Liver (tissue), 9 donors: ENCODE measurements around the gene EYA3. TPM values are rescaled to one million over a fixed set of nuclear protein-coding genes. Genes with fewer than 3 reads are reported as not detected.

ENCODE experiments used
- DNase-seq: peaks from one replicate; pipeline ENCODE4 v3.0.0-alpha.2; 2017; ENCODE audit warnings: low spot score
- H3K27ac ChIP-seq, 2 donors: one replicate each; pipeline ENCODE4 v1.7.0; 2013; ENCODE audit warnings: inconsistent platforms in 2 of 2, low read length in 2 of 2, control low read depth in 1 of 2, low read depth in 1 of 2, mild to moderate bottlenecking in 1 of 2
- H3K27me3 ChIP-seq, 4 donors: one replicate each; pipeline versions ENCODE4 v1.6.1 to v1.7.0; 2013; ENCODE audit warnings: low read length in 3 of 4, inconsistent platforms in 1 of 4, mild to moderate bottlenecking in 1 of 4, moderate library complexity in 1 of 4; ENCODE audit not compliant: control insufficient read depth in 4 of 4, insufficient read depth in 4 of 4
- H3K36me3 ChIP-seq, 4 donors: one replicate each; pipeline versions ENCODE4 v1.6.1 to v1.7.0; 2013; ENCODE audit warnings: low read length in 3 of 4, mild to moderate bottlenecking in 3 of 4, low read depth in 1 of 4, moderate library complexity in 1 of 4; ENCODE audit not compliant: control insufficient read depth in 4 of 4, insufficient read depth in 3 of 4
- H3K4me1 ChIP-seq, 4 donors: one replicate each; pipeline versions ENCODE4 v1.6.1 to v1.7.0; 2013; ENCODE audit warnings: low read length in 3 of 4, mild to moderate bottlenecking in 3 of 4, moderate library complexity in 1 of 4; ENCODE audit not compliant: control insufficient read depth in 4 of 4, insufficient read depth in 4 of 4
- H3K4me3 ChIP-seq, 3 donors: one replicate each; pipeline versions ENCODE4 v1.6.1 to v1.7.0; 2013; ENCODE audit warnings: low read length in 3 of 3, control low read depth in 1 of 3, low read depth in 1 of 3, mild to moderate bottlenecking in 1 of 3
- H3K9ac ChIP-seq, 2 donors: one replicate each; pipeline ENCODE4 v1.7.0; 2013; ENCODE audit warnings: low read length in 2 of 2, mild to moderate bottlenecking in 2 of 2, moderate library complexity in 2 of 2, control low read depth in 1 of 2, low read depth in 1 of 2
- H3K9me3 ChIP-seq, 4 donors: one replicate each; pipeline versions ENCODE4 v1.6.1 to v1.7.0; 2013; ENCODE audit warnings: low read length in 3 of 4; ENCODE audit not compliant: control insufficient read depth in 4 of 4
- CTCF ChIP-seq: fragments of 150-350 bp; IDR thresholded peaks from 2 replicates; pipeline ENCODE4 v1.5.1; 2017; ENCODE audit warnings: improper control_type of control experiment, low read depth, low read length; ENCODE audit not compliant: missing input control
- EGR1 ChIP-seq, 2 donors: IDR thresholded peaks; 2 replicates each; pipeline ENCODE4 v1.6.1; 2016 to 2018; ENCODE audit warnings: antibody characterized with exemption in 2 of 2, low read depth in 2 of 2
- FOXA1 ChIP-seq: IDR thresholded peaks from 2 replicates; pipeline ENCODE4 v1.6.1; 2016; ENCODE audit warnings: antibody characterized with exemption
- GABPA ChIP-seq, 2 donors: IDR thresholded peaks in 1 of 2; conservative IDR thresholded peaks in 1 of 2; 2 replicates each; pipeline ENCODE4 v1.6.1; 2016; ENCODE audit warnings: antibody characterized with exemption in 2 of 2, mild to moderate bottlenecking in 1 of 2, moderate library complexity in 1 of 2
- HNF4A ChIP-seq, 2 donors: conservative IDR thresholded peaks; 2 replicates each; pipeline ENCODE4 v1.6.1; 2016; ENCODE audit warnings: antibody characterized with exemption in 2 of 2, mild to moderate bottlenecking in 2 of 2
- HNF4G ChIP-seq: IDR thresholded peaks from 2 replicates; pipeline ENCODE4 v1.6.1; 2016; ENCODE audit warnings: antibody characterized with exemption
- RAD21 ChIP-seq, 2 donors: IDR thresholded peaks; 2 replicates each; pipeline ENCODE4 v1.6.1; 2016; ENCODE audit warnings: antibody characterized with exemption in 2 of 2, mild to moderate bottlenecking in 2 of 2
- REST ChIP-seq: IDR thresholded peaks from 2 replicates; pipeline ENCODE4 v1.6.1; 2016; ENCODE audit warnings: antibody characterized with exemption, mild to moderate bottlenecking
- RXRA ChIP-seq, 2 donors: IDR thresholded peaks; 2 replicates each; pipeline ENCODE4 v1.6.1; 2017 to 2018; ENCODE audit warnings: antibody characterized with exemption in 2 of 2, mild to moderate bottlenecking in 1 of 2
- SP1 ChIP-seq: IDR thresholded peaks from 2 replicates; pipeline ENCODE4 v1.6.1; 2018; ENCODE audit warnings: antibody characterized with exemption, mild to moderate bottlenecking
- YY1 ChIP-seq: IDR thresholded peaks from 2 replicates; pipeline ENCODE4 v1.6.1; 2016; ENCODE audit warnings: antibody characterized with exemption, mild to moderate bottlenecking
- ZBTB33 ChIP-seq: IDR thresholded peaks from 2 replicates; pipeline ENCODE4 v1.6.1; 2016; ENCODE audit warnings: antibody characterized with exemption
- WGBS: extraction: QIAGEN DNeasy Blood & Tissue Kit; methylation state at CpG from one replicate; pipeline ENCODE4 v1.1.7; 2013; 5-methylcytosine and 5-hydroxymethylcytosine counted together
- polyA plus RNA-seq, 2 donors: library from polyadenylated mRNA; stranded (reverse) in 1 of 2; unstranded in 1 of 2; fragments of 200-250 nt in 1 of 2; fragments of >200 nt in 1 of 2; fragmentation: Nextera tagmentation in 1 of 2; extraction: Ambion mirVana in 1 of 2; gene quantifications; one replicate each; pipeline versions ENCODE4 v1.2.1 to v1.2.3, GENCODE V29; 2013 to 2015
- total RNA-seq, 2 donors: library from RNA; depleted of rRNA; stranded (reverse); fragments of >200 nt; gene quantifications; one replicate each; pipeline ENCODE4 v1.2.3, GENCODE V29; 2014
- donor health status: healthy.
- donor health status: healthy.
- donor health status: healthy.
- donor health status: healthy.
- donor health status: healthy.

The EYA3 gene
- total and polyA plus RNA-seq, 4 donors: 3.6 to 12.6 (median 6.0) TPM

- Histone ChIP-seq H3K9me3 (no peaks in the 10 kb centered on the region), H3K27ac (no peak overlapping the region), H3K27me3 (no peaks in the 10 kb centered on the region), H3K36me3 (peaks cover 0 to 46% (median 12%) of the 10 kb centered on the region in 4 donors), H3K4me3 (no peak overlapping the region), H3K4me1 (no peaks in the 10 kb centered on the region), H3K9ac (no peak overlapping the region)
- 93% methylated on average over 12 of the region's 12 CpGs for WGBS
- TF ChIP-seq REST: no peak
- no peak for DNase-seq
Measured at GRCh38 chr1:27967106-27967883, 121.1 kb downstream of the EYA3 start.

DNA sequence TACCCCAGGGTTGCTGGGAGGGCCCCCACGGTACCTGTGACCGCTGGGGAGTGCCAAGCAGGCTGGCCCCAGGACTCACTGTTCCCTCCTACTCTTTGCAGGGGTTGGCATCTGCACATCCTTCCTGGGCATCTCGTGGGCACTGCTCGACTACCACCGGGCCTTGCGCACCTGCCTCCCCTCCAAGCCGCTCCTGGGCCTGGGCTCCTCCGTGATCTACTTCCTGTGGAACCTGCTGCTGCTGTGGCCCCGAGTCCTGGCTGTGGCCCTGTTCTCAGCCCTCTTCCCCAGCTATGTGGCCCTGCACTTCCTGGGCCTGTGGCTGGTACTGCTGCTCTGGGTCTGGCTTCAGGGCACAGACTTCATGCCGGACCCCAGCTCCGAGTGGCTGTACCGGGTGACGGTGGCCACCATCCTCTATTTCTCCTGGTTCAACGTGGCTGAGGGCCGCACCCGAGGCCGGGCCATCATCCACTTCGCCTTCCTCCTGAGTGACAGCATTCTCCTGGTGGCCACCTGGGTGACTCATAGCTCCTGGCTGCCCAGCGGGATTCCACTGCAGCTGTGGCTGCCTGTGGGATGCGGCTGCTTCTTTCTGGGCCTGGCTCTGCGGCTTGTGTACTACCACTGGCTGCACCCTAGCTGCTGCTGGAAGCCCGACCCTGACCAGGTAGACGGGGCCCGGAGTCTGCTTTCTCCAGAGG is 121.9 kb downstream of the EYA3 start:
- Histone ChIP-seq H3K4me1 (peaks cover 0 to 2% (median under 1%) of the 10 kb centered on the region in 4 donors), H3K9ac (no peak overlapping the region), H3K4me3 (no peak overlapping the region), H3K27me3 (no peaks in the 10 kb centered on the region), H3K36me3 (peaks cover 0 to 46% (median 12%) of the 10 kb centered on the region in 4 donors), H3K27ac (no peak overlapping the region), H3K9me3 (no peaks in the 10 kb centered on the region)
- 96% methylated on average over 24 of the region's 24 CpGs for WGBS
- no peak for TF ChIP-seq ZBTB33
- TF ChIP-seq GABPA (IDR thresholded peaks at IDR 0.05 in 1 of 2, conservative IDR thresholded peaks at IDR 0.05 in 1 of 2): no peak
- no peak for TF ChIP-seq CTCF
- no peak for TF ChIP-seq SP1
- TF ChIP-seq HNF4G: no peak
- TF ChIP-seq RAD21 (IDR thresholded peaks at IDR 0.05): no peak
- TF ChIP-seq YY1: no peak
- no peak for TF ChIP-seq RXRA (IDR thresholded peaks at IDR 0.05)
- TF ChIP-seq EGR1 (IDR thresholded peaks at IDR 0.05; ENCODE audit: low read depth in 2 of 2): no peak
- no peak for TF ChIP-seq HNF4A (conservative IDR thresholded peaks at IDR 0.05)
- no peak for TF ChIP-seq FOXA1
- DNase-seq: no peak
